ENCODE results near the gene KIAA2012.
A peak's percentile ranks its signal among the peaks of the same experiment; 100 is the strongest.

The KIAA2012 gene
- long read RNA-seq, donor 1: 0 reads
- long read RNA-seq, donor 2: 0 reads
- long read RNA-seq, donor 3: 0 reads
- long read RNA-seq, donor 4, partial matches to known transcripts: 213 of 219 reads
- long read RNA-seq, donor 4, other reads (novel, unspliced or antisense): 6 of 219 reads
- long read RNA-seq, donor 5, partial matches to known transcripts: 340 of 369 reads
- long read RNA-seq, donor 5, other reads (novel, unspliced or antisense): 29 of 369 reads
- long read RNA-seq, donor 6, partial matches to known transcripts: 9 of 157 reads
- long read RNA-seq, donor 6, other reads (novel, unspliced or antisense): 148 of 157 reads
- long read RNA-seq, donor 7: 0 reads
- long read RNA-seq, donor 8, partial matches to known transcripts: 232 of 239 reads
- long read RNA-seq, donor 8, other reads (novel, unspliced or antisense): 7 of 239 reads

GRCh38 chr2:202072737-202073401, at the start of gene KIAA2012:
Gene KIAA2012 (plus strand): TSS chr2:202073255. CDS start chr2:202073628, 373 bp downstream.
- DNase-seq: peak; percentile 35

GRCh38 chr2:202023904-202024266, 49.2 kb upstream of the KIAA2012 start:
- DNase-seq: no peak

- DNase-seq: no peak
Observed at GRCh38 chr2:202024871-202025270, 48.2 kb upstream of the KIAA2012 start.

- DNase-seq: no peak
Observed at GRCh38 chr2:202025816-202026215, 47.2 kb upstream of the KIAA2012 start.

GRCh38 chr2:202026507-202026906, 46.5 kb upstream of the KIAA2012 start:
- DNase-seq: no peak

GRCh38 chr2:202030691-202031090, 42.4 kb upstream of the KIAA2012 start:
- no peak for DNase-seq

GRCh38 chr2:202031246-202031951, 41.7 kb upstream of the KIAA2012 start:
- DNase-seq: no peak

- peak; percentile 97 for DNase-seq
Observed at GRCh38 chr2:202032846-202033316, 40.2 kb upstream of the KIAA2012 start.

GRCh38 chr2:202033317-202034248, 39.5 kb upstream of the KIAA2012 start, which contains the start of gene FZD7:
Gene FZD7 (plus strand): TSS chr2:202033855. CDS start chr2:202034648, 793 bp downstream.
- peak; percentile 93 for DNase-seq

- peak; percentile 80 for DNase-seq
Observed at GRCh38 chr2:202034249-202035088, 38.6 kb upstream of the KIAA2012 start.

GRCh38 chr2:202035089-202035940, 37.7 kb upstream of the KIAA2012 start:
- DNase-seq: peak; percentile 81

- peak; percentile 71 for DNase-seq
Observed at GRCh38 chr2:202035941-202036372, 37.1 kb upstream of the KIAA2012 start.

- peak; percentile 66 for DNase-seq
Observed at GRCh38 chr2:202036601-202037037, 36.4 kb upstream of the KIAA2012 start.

GRCh38 chr2:202037086-202037485, 36.0 kb upstream of the KIAA2012 start:
- DNase-seq: peak; percentile 19

- DNase-seq: peak; percentile 29
Observed at GRCh38 chr2:202038471-202039277, 34.4 kb upstream of the KIAA2012 start.

- DNase-seq: no peak
Observed at GRCh38 chr2:202039278-202040078, 33.6 kb upstream of the KIAA2012 start.

- no peak for DNase-seq
Observed at GRCh38 chr2:202040079-202040844, 32.8 kb upstream of the KIAA2012 start.
